HG03175 (cell line): Measurements from ENCODE around the gene PTGES2.
"Not testable (repeated sequence)": the region's sequence is repeated elsewhere in the genome, so short reads cannot be mapped to it uniquely, and the experiment has no call there.

ENCODE experiments used
- ATAC-seq: cut with Tn5 transposase; IDR thresholded peaks from one replicate; pipeline ENCODE4 v1.9.1; 2021; ENCODE audit warnings: mild to moderate bottlenecking, moderate library complexity; ENCODE audit not compliant: unreplicated experiment

Gene PTGES2

GRCh38 chr9:128092199-128092977, 35.1 kb downstream of the PTGES2 start:
- no peak for ATAC-seq

GRCh38 chr9:128091571-128091970, 36.0 kb downstream of the PTGES2 start:
- ATAC-seq: no peak

- ATAC-seq: no peak
Measured at GRCh38 chr9:128091144-128091543, 36.4 kb downstream of the PTGES2 start.

- no peak for ATAC-seq
Measured at GRCh38 chr9:128089299-128089698, 38.2 kb downstream of the PTGES2 start.

- no peak for ATAC-seq
Measured at GRCh38 chr9:128088253-128088945, 39.1 kb downstream of the PTGES2 start.

GRCh38 chr9:128087262-128087661, 40.3 kb downstream of the PTGES2 start:
- no peak for ATAC-seq

GRCh38 chr9:128085943-128086342, 41.6 kb downstream of the PTGES2 start:
- no peak for ATAC-seq

- no peak for ATAC-seq
Measured at GRCh38 chr9:128084746-128085145, 42.8 kb downstream of the PTGES2 start.

GRCh38 chr9:128082151-128082550, 45.4 kb downstream of the PTGES2 start:
- no peak for ATAC-seq

GRCh38 chr9:128081056-128081455, 46.5 kb downstream of the PTGES2 start:
- ATAC-seq: no peak

GRCh38 chr9:128080206-128080605, 47.3 kb downstream of the PTGES2 start:
- ATAC-seq: no peak

- ATAC-seq: no peak
Measured at GRCh38 chr9:128078504-128079434, 48.8 kb downstream of the PTGES2 start.

- ATAC-seq: no peak
Measured at GRCh38 chr9:128077847-128078503, 49.6 kb downstream of the PTGES2 start.

GRCh38 chr9:128073253-128073886, 54.2 kb downstream of the PTGES2 start:
- ATAC-seq: no peak

GRCh38 chr9:128072144-128073021, 55.1 kb downstream of the PTGES2 start:
- no peak for ATAC-seq

- ATAC-seq: not testable (repeated sequence)
Measured at GRCh38 chr9:128071475-128071874, 56.1 kb downstream of the PTGES2 start.

- ATAC-seq: no peak
Measured at GRCh38 chr9:128070874-128071273, 56.7 kb downstream of the PTGES2 start.
